GM12892 (cell line): ENCODE measurements around the gene PTPRCAP.

Experiments used
- DNase-seq: peaks from one replicate; pipeline ENCODE4 v3.0.0; 2011; ENCODE audit not compliant: insufficient read length
- FAIRE-seq: peaks from 2 replicates; lab custom pipeline; 2011; peaks lifted over from hg19 to GRCh38; lab: Jason Lieb, UNC
- POLR2A ChIP-seq: IDR thresholded peaks from 2 replicates; pipeline ENCODE4 v1.6.1; 2011; ENCODE audit warnings: low read depth, low read length, control low read depth
- POLR2AphosphoS5 ChIP-seq: IDR thresholded peaks from 2 replicates; pipeline ENCODE4 v1.6.1; 2011; ENCODE audit warnings: low read depth, low read length, control low read depth
- TAF1 ChIP-seq: IDR thresholded peaks from 2 replicates; pipeline ENCODE4 v1.6.1; 2011; ENCODE audit warnings: low read depth, mild to moderate bottlenecking, control low read depth, low read length, borderline replicate concordance

PTPRCAP gene

GRCh38 chr11:67401495-67402191, 35.8 kb downstream of the PTPRCAP start, which contains the start of gene PPP1CA:
Gene PPP1CA (minus strand): TSS chr11:67401858. CDS start chr11:67401782, 76 bp downstream.
- FAIRE-seq = peak; percentile 99
- DNase-seq = peak; percentile 98
- TF ChIP-seq POLR2AphosphoS5 (peak; percentile 66; the same call in 1 of the 2 replicates), TAF1 (no peak; the same call in 1 of the 2 replicates), POLR2A (peak; percentile 83; the same call in 1 of the 2 replicates)

- no peak for TF ChIP-seq TAF1
- FAIRE-seq (no peak), DNase-seq (no peak)
Observed at GRCh38 chr11:67400942-67401494, 36.5 kb downstream of the PTPRCAP start.

- DNase-seq (no peak), FAIRE-seq (peak; percentile 58)
- TF ChIP-seq POLR2AphosphoS5 = no peak
- TF ChIP-seq POLR2A = no peak; the same call in 1 of the 2 replicates
- TF ChIP-seq TAF1 = no peak
Observed at GRCh38 chr11:67400251-67400941, 37.1 kb downstream of the PTPRCAP start.

- DNase-seq (no peak), FAIRE-seq (no peak)
- TF ChIP-seq POLR2AphosphoS5 = no peak; the same call in 1 of the 2 replicates
- no peak for TF ChIP-seq TAF1
- TF ChIP-seq POLR2A = no peak; the same call in 1 of the 2 replicates
Observed at GRCh38 chr11:67398661-67399563, 38.6 kb downstream of the PTPRCAP start.

- no peak; the same call in 1 of the 2 replicates for TF ChIP-seq POLR2AphosphoS5
- TF ChIP-seq POLR2A = no peak
- no peak for TF ChIP-seq TAF1
- no peak for DNase-seq
- FAIRE-seq = no peak
Observed at GRCh38 chr11:67397986-67398660, 39.4 kb downstream of the PTPRCAP start.

- no peak for DNase-seq
- FAIRE-seq = no peak
- TF ChIP-seq POLR2AphosphoS5 (no peak), POLR2A (no peak), TAF1 (no peak)
Observed at GRCh38 chr11:67397536-67397935, 39.9 kb downstream of the PTPRCAP start.

- no peak for DNase-seq
- TF ChIP-seq POLR2AphosphoS5 = 0 out of 2 replicates have a peak, but pooled peaks have one; percentile 35
- TF ChIP-seq TAF1 = no peak
- no peak for FAIRE-seq
Observed at GRCh38 chr11:67396587-67397389, 40.7 kb downstream of the PTPRCAP start.

- 0 out of 2 replicates have a peak, but pooled peaks have one; percentile 4 for TF ChIP-seq POLR2A
- no peak for TF ChIP-seq TAF1
- DNase-seq = no peak
- no peak for FAIRE-seq
Observed at GRCh38 chr11:67396259-67396581, 41.3 kb downstream of the PTPRCAP start.

- no peak for FAIRE-seq
- TF ChIP-seq POLR2A (no peak), POLR2AphosphoS5 (0 out of 2 replicates have a peak, but pooled peaks have one; percentile 4)
- DNase-seq = no peak
Observed at GRCh38 chr11:67395555-67396258, 41.8 kb downstream of the PTPRCAP start.
